Parathyroid adenoma (tissue), 2 donors: ENCODE results near the gene CDC42BPA.
"Not testable (repeated sequence)": the region's sequence is repeated elsewhere in the genome, so short reads cannot be mapped to it uniquely, and the experiment has no call there.

Experiments used
- H2AFZ ChIP-seq: fragments of 300-600 bp; sonication (generic); one replicate; pipeline ENCODE4 v1.7.0; 2017; ENCODE audit warnings: antibody characterized with exemption, mild to moderate bottlenecking
- H3K27ac ChIP-seq: fragments of 300-600 bp; sonication (generic); one replicate; pipeline ENCODE4 v1.7.0; 2017
- H3K27me3 ChIP-seq: fragments of 300-600 bp; sonication (generic); one replicate; pipeline ENCODE4 v1.7.0; 2017; ENCODE audit warnings: low read length; ENCODE audit not compliant: control insufficient read depth, insufficient read depth
- H3K36me3 ChIP-seq: fragments of 300-600 bp; sonication (generic); one replicate; pipeline ENCODE4 v1.7.0; 2017; ENCODE audit warnings: low read length; ENCODE audit not compliant: control insufficient read depth, insufficient read depth
- H3K4me1 ChIP-seq: fragments of 300-600 bp; sonication (generic); one replicate; pipeline ENCODE4 v1.7.0; 2017; ENCODE audit warnings: control low read depth
- H3K4me2 ChIP-seq: fragments of 300-600 bp; sonication (generic); one replicate; pipeline ENCODE4 v1.7.0; 2017; ENCODE audit warnings: low read length
- H3K4me3 ChIP-seq: fragments of 300-600 bp; sonication (generic); one replicate; pipeline ENCODE4 v1.7.0; 2017; ENCODE audit warnings: low read depth, low read length
- H3K79me2 ChIP-seq: fragments of 300-600 bp; sonication (generic); one replicate; pipeline ENCODE4 v1.7.0; 2017; ENCODE audit warnings: control low read depth
- H3K9ac ChIP-seq: fragments of 300-600 bp; sonication (generic); one replicate; pipeline ENCODE4 v1.7.0; 2017; ENCODE audit warnings: mild to moderate bottlenecking
- H3K9me3 ChIP-seq: fragments of 300-600 bp; sonication (generic); one replicate; pipeline ENCODE4 v1.7.0; 2017; ENCODE audit warnings: low read length; ENCODE audit not compliant: control insufficient read depth
- TF ChIP-seq, protein P1 (sequence below): fragments of 300-600 bp; sonication (generic); IDR thresholded peaks from one replicate; pipeline ENCODE4 v1.7.0; 2017; ENCODE audit warnings: antibody characterized with exemption, mild to moderate bottlenecking
- donor health status: primary hyperparathyroidism.

The CDC42BPA gene

DNA sequence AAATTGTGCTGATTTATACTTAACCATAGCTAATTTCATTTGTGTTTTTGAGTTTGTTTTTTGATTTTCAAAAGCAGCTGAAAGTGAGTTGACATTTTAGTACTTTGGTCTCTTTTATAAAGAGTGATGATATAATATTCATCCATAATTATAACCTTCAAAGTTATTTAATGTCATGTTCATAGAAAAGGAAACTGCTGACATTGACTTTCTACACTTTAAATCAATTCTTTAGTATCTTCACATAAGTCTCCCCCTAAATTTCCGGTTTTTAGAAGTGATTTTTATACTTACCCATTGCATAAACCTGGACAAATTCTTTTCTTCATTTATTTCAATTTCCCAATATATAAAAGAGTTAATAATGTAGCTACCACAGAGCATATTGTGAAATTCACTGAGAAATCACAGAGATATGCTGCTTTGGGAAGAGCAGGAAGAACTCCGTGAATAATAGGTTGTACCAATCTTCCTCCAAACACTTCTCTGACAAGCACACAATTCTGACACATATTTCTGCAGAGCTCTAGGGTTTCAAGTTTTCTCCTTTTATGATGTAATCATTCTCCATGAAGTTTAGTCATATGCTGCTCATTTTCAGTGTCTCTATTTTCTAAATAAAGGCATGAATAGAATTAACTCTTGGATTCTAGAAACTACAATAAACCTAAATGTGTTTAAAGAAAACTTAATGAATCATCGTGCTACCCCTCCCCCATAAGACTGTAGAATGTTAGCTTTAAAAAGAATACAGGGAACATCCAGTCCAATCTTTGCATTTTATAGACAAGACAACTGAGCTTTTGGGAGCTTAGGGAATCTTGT lies 25.6 kb upstream of the CDC42BPA start:
- Histone ChIP-seq H3K4me2 (no peak overlapping the region), H3K9me3 (no peaks in the 10 kb centered on the region), H3K4me1 (no peaks in the 10 kb centered on the region), H3K4me3 (no peak overlapping the region), H3K9ac (no peak overlapping the region), H3K27me3 (no peaks in the 10 kb centered on the region), H3K36me3 (no peaks in the 10 kb centered on the region), H3K79me2 (no peaks in the 10 kb centered on the region), H3K27ac (no peak overlapping the region), H2AFZ (no peak overlapping the region)
- TF ChIP-seq, protein P1, sequence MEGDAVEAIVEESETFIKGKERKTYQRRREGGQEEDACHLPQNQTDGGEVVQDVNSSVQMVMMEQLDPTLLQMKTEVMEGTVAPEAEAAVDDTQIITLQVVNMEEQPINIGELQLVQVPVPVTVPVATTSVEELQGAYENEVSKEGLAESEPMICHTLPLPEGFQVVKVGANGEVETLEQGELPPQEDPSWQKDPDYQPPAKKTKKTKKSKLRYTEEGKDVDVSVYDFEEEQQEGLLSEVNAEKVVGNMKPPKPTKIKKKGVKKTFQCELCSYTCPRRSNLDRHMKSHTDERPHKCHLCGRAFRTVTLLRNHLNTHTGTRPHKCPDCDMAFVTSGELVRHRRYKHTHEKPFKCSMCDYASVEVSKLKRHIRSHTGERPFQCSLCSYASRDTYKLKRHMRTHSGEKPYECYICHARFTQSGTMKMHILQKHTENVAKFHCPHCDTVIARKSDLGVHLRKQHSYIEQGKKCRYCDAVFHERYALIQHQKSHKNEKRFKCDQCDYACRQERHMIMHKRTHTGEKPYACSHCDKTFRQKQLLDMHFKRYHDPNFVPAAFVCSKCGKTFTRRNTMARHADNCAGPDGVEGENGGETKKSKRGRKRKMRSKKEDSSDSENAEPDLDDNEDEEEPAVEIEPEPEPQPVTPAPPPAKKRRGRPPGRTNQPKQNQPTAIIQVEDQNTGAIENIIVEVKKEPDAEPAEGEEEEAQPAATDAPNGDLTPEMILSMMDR, result no peak

- Histone ChIP-seq H3K9ac (no peak overlapping the region), H3K4me3 (no peak overlapping the region), H3K36me3 (no peaks in the 10 kb centered on the region), H3K79me2 (no peaks in the 10 kb centered on the region), H3K27me3 (no peaks in the 10 kb centered on the region), H3K4me1 (no peaks in the 10 kb centered on the region), H3K27ac (no peak overlapping the region), H2AFZ (no peak overlapping the region), H3K9me3 (no peaks in the 10 kb centered on the region), H3K4me2 (no peak overlapping the region)
- TF ChIP-seq, protein P1, result no peak
Measured at GRCh38 chr1:227343206-227343605, 24.9 kb upstream of the CDC42BPA start.

GRCh38 chr1:227342075-227342829 lies 24.0 kb upstream of the CDC42BPA start:
- H3K9me3 ChIP-seq, result no peaks in the 10 kb centered on the region
- H3K79me2 ChIP-seq, result no peaks in the 10 kb centered on the region
- no peaks in the 10 kb centered on the region for H3K27me3 ChIP-seq
- H3K4me2 ChIP-seq, result no peak overlapping the region
- H3K9ac ChIP-seq, result no peak overlapping the region
- no peaks in the 10 kb centered on the region for H3K4me1 ChIP-seq
- TF ChIP-seq, protein P1, result no peak
- no peak overlapping the region for H3K4me3 ChIP-seq
- no peaks in the 10 kb centered on the region for H3K36me3 ChIP-seq
- H3K27ac ChIP-seq, result no peak overlapping the region
- no peak overlapping the region for H2AFZ ChIP-seq

- H3K27ac ChIP-seq, H3K79me2 ChIP-seq, H3K4me2 ChIP-seq, H3K4me1 ChIP-seq, H3K36me3 ChIP-seq, H3K27me3 ChIP-seq, H2AFZ ChIP-seq, H3K9ac ChIP-seq, H3K4me3 ChIP-seq, H3K9me3 ChIP-seq: not testable (repeated sequence)
Measured at GRCh38 chr1:227336136-227336535, 17.8 kb upstream of the CDC42BPA start.

DNA sequence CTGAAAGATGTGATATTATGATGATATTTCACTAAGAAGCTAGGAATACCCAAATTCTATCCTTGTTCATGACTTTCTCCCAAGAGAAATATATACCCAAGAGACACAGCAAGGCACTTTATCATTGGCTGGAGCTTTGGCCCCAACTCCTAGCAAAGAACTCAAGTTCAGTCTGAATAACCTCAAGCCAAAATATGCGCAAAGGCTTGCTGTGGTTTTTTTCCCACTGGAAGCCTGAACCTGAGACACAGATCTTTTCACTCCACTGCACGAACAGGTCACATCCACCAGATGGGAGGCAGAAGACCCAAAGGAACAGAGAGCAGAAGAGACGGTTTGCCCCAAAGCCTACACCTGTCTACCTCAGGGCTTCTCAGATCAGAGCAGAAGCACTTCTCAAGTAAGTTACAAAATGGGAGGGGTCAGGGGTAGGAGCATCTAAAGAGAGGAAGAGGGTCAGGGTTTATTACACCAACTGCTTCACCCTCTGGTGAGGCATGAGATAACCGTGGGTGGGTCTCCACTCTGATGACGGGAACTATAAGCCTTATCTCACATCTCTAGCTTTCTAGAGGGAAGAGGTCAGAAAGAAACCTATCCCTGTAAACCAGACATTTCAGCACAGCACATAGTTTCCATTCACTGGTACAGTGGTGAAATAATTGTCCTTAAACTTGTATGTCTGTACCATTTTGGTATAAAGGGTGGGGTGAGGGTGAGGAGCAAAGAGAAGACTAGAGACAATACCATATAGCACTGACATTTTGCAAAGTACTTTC lies 17.1 kb upstream of the CDC42BPA start:
- Histone ChIP-seq H3K4me2 (no peak overlapping the region), H3K4me3 (no peak overlapping the region), H3K27ac (no peak overlapping the region), H3K9me3 (no peaks in the 10 kb centered on the region), H3K79me2 (no peaks in the 10 kb centered on the region), H3K4me1 (no peaks in the 10 kb centered on the region), H3K9ac (no peak overlapping the region), H2AFZ (no peak overlapping the region), H3K27me3 (no peaks in the 10 kb centered on the region), H3K36me3 (no peaks in the 10 kb centered on the region)
- TF ChIP-seq, protein P1, result no peak
